ENCODE data around the gene TMEM30B.

The TMEM30B gene

GRCh38 chr14:61297581-61297980, 16.4 kb upstream of the TMEM30B start:
- DNase-seq, result no peak

- DNase-seq, result peak; percentile 53
These were observed 15.8 kb upstream of the TMEM30B start for GRCh38 chr14:61296719-61297502.

GRCh38 chr14:61296151-61296550, 15.0 kb upstream of the TMEM30B start:
- DNase-seq, result no peak

DNA sequence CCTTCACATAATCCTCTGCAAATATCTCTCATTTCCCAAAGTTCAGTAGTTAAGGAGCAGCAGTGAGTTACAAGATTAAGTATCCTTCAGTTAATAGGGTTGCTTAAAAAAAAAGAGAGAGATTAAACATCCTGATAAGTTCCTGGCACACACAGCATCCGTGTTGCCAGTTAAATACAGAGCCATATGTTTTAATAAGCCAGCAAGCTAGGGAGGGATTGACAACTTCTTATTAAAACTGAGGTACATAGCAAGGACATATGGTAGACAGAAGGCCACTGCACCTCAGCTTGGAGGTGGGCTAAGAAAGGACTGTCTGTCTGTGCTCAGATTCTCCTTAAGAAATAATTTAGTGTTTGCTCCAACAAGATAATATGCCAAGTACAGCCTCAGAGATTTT, 9.6 kb upstream of the TMEM30B start:
- no peak for DNase-seq

DNA sequence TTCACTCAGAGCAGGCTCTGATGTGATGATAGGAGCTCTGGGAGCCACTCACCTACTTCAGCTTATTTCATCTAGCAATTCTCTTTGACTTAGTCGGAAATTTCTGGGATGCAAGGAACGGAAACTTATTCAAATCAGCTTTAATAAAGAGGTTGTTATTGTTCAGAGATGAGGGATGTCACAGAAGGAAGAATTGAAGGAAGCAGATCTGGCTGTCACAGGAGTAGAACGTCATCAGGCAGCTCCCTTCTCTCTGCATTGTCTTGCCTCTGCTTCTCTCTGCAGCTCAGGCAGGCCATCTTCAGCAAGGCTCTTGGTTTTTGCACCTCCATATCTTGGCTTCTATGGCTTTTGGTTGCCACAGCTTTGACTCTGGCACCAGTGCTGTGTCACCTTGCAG, 7.6 kb upstream of the TMEM30B start:
- DNase-seq, result no peak

DNA sequence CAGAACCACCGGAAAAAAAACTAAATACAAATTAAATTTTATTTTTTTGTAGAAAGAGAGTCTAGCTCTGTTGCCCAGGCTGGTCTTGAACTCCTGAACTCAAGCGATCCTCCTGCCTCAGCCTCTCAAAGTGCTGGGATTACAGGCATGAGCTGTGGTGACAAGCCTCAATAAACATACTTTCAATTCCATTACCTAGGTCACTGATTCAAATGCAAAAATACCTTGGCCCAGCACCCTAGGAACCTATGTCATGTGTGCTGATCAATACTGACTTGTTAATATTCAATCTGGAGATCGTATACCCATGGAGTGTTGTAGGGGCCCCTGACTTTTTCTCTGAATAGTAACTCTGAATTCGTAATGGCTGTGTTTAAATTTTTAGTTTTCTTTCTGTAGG, 7.1 kb upstream of the TMEM30B start:
- no peak for DNase-seq

DNA sequence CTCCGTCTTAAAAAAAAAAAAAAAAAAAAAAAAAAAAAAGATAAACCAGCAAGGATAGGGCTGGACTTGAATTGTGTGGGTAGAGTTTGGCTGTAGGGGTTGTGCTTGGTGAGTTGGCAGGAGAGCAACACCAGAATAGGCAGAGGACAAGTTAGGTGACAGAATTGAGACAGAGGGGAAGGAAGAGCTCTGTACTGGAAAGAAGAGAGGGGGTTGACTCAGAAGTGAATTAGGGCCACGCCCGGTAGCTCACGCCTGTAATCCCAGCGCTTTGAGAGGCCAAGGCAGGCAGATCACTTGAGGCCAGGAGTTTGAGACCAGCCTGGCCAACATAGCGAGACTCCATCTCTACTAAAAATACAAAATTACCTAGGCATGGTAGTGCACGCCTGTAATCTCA, 6.1 kb upstream of the TMEM30B start:
- DNase-seq, result no peak

DNA sequence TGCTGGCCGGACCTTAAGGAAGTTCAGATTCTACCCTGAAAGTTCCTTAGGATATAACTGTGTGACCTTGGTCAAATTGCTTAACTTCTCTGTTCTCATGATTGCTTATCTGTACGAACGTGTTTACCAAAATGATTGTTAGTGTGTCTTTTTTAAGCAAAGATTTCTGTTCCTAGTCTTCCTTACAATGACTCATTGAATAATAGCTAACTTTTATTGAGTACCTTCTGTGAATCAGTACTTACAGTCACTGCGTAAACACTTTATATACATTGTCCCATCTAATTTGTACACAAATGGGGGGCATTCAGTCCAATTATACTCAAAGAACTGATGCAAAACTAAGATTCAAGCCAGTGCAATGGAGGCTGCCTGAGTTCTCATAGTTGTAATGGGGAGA, 4.2 kb upstream of the TMEM30B start:
- no peak for DNase-seq

DNA sequence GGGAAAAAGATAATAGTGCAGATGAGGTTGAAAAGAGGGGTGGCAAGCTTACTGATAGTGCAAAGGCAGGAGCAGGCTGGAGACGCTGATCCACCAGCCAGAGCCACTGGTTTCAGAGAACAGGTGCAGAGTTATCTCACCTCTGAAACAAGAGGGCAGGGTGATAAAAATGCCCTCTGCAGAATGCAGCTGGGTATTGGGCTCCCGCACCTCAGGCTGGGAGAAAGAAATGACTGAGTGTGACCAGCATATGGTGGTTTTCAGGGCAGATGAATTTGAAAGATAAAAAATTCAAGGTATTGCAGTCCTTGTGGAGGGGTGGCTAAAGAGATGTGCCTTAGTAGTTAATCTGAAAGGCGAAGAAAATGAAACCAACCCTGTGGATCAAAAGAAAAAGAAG, 2.9 kb upstream of the TMEM30B start:
- no peak for DNase-seq

DNA sequence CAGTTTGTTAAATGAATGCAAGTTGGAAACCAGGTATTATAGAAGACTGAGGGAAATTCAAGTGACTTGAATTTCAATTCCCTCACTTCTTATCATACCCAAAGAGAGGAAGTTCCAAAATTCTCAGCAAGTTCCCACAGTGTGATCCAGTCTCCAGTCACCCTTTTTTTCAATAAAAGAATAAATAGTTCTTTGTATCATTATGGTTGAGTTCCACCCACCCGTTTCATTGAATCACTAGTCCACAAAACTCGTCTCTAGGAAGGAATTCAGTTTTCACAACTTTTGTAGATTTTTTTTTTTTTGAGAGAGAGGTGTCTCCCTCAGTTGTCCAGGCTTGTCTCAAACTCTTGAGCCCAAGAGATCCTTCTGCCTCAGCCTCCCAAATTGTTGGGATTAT, 1.6 kb upstream of the TMEM30B start:
- no peak for DNase-seq

DNA sequence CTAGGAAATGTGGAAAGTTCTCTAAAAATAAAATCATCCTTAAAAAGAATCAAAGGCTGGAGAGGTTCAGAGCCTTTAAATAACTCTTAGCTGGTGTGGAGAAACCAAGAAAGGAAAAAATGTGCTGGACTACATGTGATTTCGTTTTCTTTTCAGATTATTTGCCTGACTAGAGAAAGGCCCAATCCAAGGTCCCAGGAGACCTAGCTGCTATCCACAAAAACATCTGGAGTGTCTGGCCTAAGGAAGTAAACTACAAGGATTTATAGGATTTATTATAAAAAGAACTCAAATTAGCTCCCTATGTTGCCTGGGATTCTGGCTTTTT, 774 bp upstream of the TMEM30B start:
- no peak for DNase-seq

- DNase-seq, result no peak
These were observed 482 bp downstream of the TMEM30B start for GRCh38 chr14:61280526-61281185.

DNA sequence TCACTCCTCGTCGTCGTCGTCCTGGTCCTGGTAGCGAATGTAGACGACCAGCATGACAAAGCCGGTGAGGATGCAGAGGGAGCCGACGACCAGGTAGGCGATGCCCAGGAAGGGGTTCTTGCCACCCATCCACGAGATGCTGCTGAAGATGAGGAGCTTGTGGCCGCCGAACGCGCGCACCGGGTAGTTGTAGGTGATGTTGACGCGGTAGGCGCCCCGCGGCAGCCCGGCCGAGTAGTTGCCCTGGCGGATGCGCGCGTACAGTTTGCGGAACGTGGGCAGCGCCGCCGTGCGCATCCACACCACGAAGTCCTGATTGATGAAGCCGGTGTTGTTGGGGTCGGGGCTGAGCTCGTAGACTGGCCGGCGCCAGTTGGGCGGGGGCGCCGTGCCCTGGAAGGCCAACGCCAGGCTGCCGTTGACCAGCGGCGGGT, 1.0 kb downstream of the TMEM30B start:
- no peak for DNase-seq

- DNase-seq, result no peak
These were observed 2.1 kb downstream of the TMEM30B start for GRCh38 chr14:61279082-61279481.

- no peak for DNase-seq
These were observed 3.4 kb downstream of the TMEM30B start for GRCh38 chr14:61277784-61278183.

GRCh38 chr14:61277232-61277631, 3.9 kb downstream of the TMEM30B start:
- DNase-seq, result no peak

- no peak for DNase-seq
These were observed 9.6 kb downstream of the TMEM30B start for GRCh38 chr14:61271552-61271951.

DNA sequence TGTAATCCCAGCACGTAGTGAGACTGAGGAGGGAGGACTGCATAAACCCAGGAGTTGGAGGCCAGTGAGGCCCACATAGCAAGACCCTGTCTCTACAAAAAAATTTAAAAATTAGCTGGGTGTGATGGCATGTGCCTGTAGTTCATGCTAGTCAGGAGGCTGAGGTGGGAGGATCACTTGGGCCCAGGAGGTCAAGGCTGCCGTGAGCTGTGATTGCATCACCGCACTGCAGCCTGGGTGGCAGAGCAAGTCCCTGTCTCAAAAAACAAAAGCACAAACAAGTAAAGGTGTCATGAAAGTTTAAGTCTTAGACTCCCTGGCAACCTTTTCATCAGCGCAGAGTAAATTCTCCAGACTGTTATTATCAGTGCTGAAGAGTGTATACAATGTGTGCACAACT, 10.4 kb downstream of the TMEM30B start:
- no peak for DNase-seq

DNA sequence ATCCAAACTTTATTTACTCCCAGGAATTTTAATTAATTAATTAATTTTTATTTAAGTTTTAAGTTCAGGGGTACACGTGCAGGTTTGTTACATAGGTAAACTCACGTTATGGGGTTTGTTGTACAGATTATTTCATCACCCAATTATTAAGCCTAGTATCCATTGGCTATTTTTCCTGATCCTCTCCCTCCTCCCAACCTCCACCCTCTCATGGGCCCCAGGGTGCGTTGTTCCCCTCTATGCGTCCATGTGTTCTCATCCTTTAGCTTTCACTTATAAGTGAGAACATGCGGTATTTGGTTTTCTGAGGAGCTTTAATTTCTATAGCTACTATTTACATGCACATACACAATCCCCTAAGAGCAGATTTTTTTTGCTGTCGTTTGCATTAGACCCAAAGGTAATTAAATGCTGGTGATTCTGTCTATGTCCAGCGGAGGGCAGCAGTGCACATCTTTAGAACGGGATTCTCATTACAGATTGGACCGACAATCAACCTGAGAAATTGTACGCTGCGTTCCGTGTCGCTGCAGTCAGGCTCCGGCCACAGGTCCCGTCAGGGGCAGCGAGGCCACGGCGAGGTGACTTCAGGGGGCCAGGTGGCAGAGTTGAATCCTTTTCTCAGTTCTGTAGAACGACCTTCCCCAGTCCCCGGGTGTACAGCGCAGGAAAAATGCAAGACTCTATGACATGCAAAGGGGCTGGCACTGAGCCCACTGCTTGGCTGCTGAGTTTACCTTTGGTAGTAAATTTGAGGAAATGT, 11.6 kb downstream of the TMEM30B start:
- peak; percentile 61 for DNase-seq

- peak; percentile 12 for DNase-seq
These were observed 12.3 kb downstream of the TMEM30B start for GRCh38 chr14:61268812-61269211.

- DNase-seq, result no peak
These were observed 14.0 kb downstream of the TMEM30B start for GRCh38 chr14:61266891-61267740.

GRCh38 chr14:61266436-61266835, 14.7 kb downstream of the TMEM30B start:
- DNase-seq, result no peak

- DNase-seq, result no peak
These were observed 16.5 kb downstream of the TMEM30B start for GRCh38 chr14:61264651-61265050.

Data from HCEC 1CT (cell line).